ENCODE results near the gene TMEM30A.

Gene TMEM30A

GRCh38 chr6:75287424-75287823 lies 2.8 kb upstream of the TMEM30A start:
- Histone ChIP-seq H3F3A (ENCODE audit: low read depth) (no peaks in the 10 kb centered on the region), H2AFZ (ENCODE audit: low read length) (no peak overlapping the region), H3K9me2 (replicated peaks; ENCODE audit: low read depth, low read length) (no peaks in the 10 kb centered on the region), H3K4me1 (ENCODE audit: insufficient read depth, low read length, poor library complexity, severe bottlenecking) (peaks cover 34% of the 10 kb centered on the region), H3K27me3 (ENCODE audit: insufficient read depth, low read length, poor library complexity, severe bottlenecking) (no peaks in the 10 kb centered on the region), H3K9me3 (ENCODE audit: insufficient read depth, low read depth, low read length) (no peaks in the 10 kb centered on the region), H3K9ac (ENCODE audit: low read depth, low read length, poor library complexity, severe bottlenecking) (peak overlapping the region; percentile 20), H3K4me2 (ENCODE audit: low read depth, low read length, poor library complexity, severe bottlenecking) (peak overlapping the region; percentile 89), H4K20me1 (ENCODE audit: insufficient read depth, low read length, poor library complexity, severe bottlenecking) (peaks cover 20% of the 10 kb centered on the region), H3K79me2 (ENCODE audit: insufficient read depth, low read length) (peaks cover 37% of the 10 kb centered on the region), H3K36me3 (ENCODE audit: insufficient read depth, low read length) (no peaks in the 10 kb centered on the region), H3K4me3 (ENCODE audit: low read length, poor library complexity, severe bottlenecking) (peak overlapping the region; percentile 92)
- TF ChIP-seq, protein P1, sequence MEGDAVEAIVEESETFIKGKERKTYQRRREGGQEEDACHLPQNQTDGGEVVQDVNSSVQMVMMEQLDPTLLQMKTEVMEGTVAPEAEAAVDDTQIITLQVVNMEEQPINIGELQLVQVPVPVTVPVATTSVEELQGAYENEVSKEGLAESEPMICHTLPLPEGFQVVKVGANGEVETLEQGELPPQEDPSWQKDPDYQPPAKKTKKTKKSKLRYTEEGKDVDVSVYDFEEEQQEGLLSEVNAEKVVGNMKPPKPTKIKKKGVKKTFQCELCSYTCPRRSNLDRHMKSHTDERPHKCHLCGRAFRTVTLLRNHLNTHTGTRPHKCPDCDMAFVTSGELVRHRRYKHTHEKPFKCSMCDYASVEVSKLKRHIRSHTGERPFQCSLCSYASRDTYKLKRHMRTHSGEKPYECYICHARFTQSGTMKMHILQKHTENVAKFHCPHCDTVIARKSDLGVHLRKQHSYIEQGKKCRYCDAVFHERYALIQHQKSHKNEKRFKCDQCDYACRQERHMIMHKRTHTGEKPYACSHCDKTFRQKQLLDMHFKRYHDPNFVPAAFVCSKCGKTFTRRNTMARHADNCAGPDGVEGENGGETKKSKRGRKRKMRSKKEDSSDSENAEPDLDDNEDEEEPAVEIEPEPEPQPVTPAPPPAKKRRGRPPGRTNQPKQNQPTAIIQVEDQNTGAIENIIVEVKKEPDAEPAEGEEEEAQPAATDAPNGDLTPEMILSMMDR (conservative IDR thresholded peaks at IDR 0.05; ENCODE audit: low read length), result no peak

DNA sequence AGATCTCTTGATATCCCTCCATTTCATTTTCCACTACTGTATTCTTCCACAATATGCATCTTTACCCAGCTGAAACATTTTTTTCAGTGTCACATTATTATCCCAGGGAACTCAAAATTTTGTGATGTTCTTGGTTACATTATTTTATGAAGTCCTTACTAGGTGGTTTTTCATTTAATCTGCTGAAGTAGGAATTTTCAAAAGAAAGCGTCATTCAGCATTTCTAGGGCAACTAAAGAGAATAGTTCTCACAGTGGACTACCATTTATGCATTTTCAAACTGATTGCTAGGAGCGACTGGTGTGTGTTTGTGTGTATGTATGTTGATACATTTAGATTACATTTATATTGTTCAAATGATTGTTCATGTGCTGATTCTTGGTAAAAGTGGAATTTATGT lies 2.4 kb upstream of the TMEM30A start:
- Histone ChIP-seq H3K79me2 (ENCODE audit: insufficient read depth, low read length) (peaks cover 41% of the 10 kb centered on the region), H3K36me3 (ENCODE audit: insufficient read depth, low read length) (no peaks in the 10 kb centered on the region), H3K9ac (ENCODE audit: low read depth, low read length, poor library complexity, severe bottlenecking) (peak overlapping the region; percentile 20), H3K4me1 (ENCODE audit: insufficient read depth, low read length, poor library complexity, severe bottlenecking) (peaks cover 36% of the 10 kb centered on the region), H3F3A (ENCODE audit: low read depth) (no peaks in the 10 kb centered on the region), H3K4me3 (ENCODE audit: low read length, poor library complexity, severe bottlenecking) (peak overlapping the region; percentile 92), H3K4me2 (ENCODE audit: low read depth, low read length, poor library complexity, severe bottlenecking) (peak overlapping the region; percentile 89), H3K9me3 (ENCODE audit: insufficient read depth, low read depth, low read length) (no peaks in the 10 kb centered on the region), H3K27me3 (ENCODE audit: insufficient read depth, low read length, poor library complexity, severe bottlenecking) (no peaks in the 10 kb centered on the region), H2AFZ (ENCODE audit: low read length) (no peak overlapping the region), H3K9me2 (replicated peaks; ENCODE audit: low read depth, low read length) (no peaks in the 10 kb centered on the region), H4K20me1 (ENCODE audit: insufficient read depth, low read length, poor library complexity, severe bottlenecking) (peaks cover 25% of the 10 kb centered on the region)
- TF ChIP-seq, protein P1 (conservative IDR thresholded peaks at IDR 0.05; ENCODE audit: low read length), result no peak
- no peak for TF ChIP-seq EZH2phosphoT487 (IDR thresholded peaks at IDR 0.05; ENCODE audit: borderline replicate concordance)

- H3K4me2 ChIP-seq (ENCODE audit: low read depth, low read length, poor library complexity, severe bottlenecking), result peak overlapping the region; percentile 89
- no peaks in the 10 kb centered on the region for H3F3A ChIP-seq (ENCODE audit: low read depth)
- H3K27me3 ChIP-seq (ENCODE audit: insufficient read depth, low read length, poor library complexity, severe bottlenecking), result no peaks in the 10 kb centered on the region
- TF ChIP-seq, protein P1 (conservative IDR thresholded peaks at IDR 0.05; ENCODE audit: low read length), result no peak
- no peak for TF ChIP-seq EZH2phosphoT487 (IDR thresholded peaks at IDR 0.05; ENCODE audit: borderline replicate concordance)
- H3K4me1 ChIP-seq (ENCODE audit: insufficient read depth, low read length, poor library complexity, severe bottlenecking), result peaks cover 49% of the 10 kb centered on the region
- no peaks in the 10 kb centered on the region for H3K36me3 ChIP-seq (ENCODE audit: insufficient read depth, low read length)
- no peaks in the 10 kb centered on the region for H3K9me3 ChIP-seq (ENCODE audit: insufficient read depth, low read depth, low read length)
- peak overlapping the region; percentile 92 for H3K4me3 ChIP-seq (ENCODE audit: low read length, poor library complexity, severe bottlenecking)
- H3K79me2 ChIP-seq (ENCODE audit: insufficient read depth, low read length), result peaks cover 57% of the 10 kb centered on the region
- no peaks in the 10 kb centered on the region for H3K9me2 ChIP-seq (replicated peaks; ENCODE audit: low read depth, low read length)
- H3K9ac ChIP-seq (ENCODE audit: low read depth, low read length, poor library complexity, severe bottlenecking), result peak overlapping the region; percentile 87
- peak overlapping the region; percentile 78 for H2AFZ ChIP-seq (ENCODE audit: low read length)
- peaks cover 42% of the 10 kb centered on the region for H4K20me1 ChIP-seq (ENCODE audit: insufficient read depth, low read length, poor library complexity, severe bottlenecking)
Observed at GRCh38 chr6:75285283-75285639, 669 bp upstream of the TMEM30A start.
